ENCODE results near the gene SLC5A4. TPM values are rescaled to one million over a fixed set of nuclear protein-coding genes. Genes with fewer than 3 reads are reported as not detected.
"Not testable (repeated sequence)": the region's sequence is repeated elsewhere in the genome, so short reads cannot be mapped to it uniquely, and the experiment has no call there.

SLC5A4 gene
- total RNA-seq, 1 donor from 2014 or later: 1.6 TPM

GRCh38 chr22:32270641-32271369 is 15.7 kb upstream of the SLC5A4 start:
- Histone ChIP-seq H3K4me3 (no peak overlapping the region), H3K4me1 (no peaks in the 10 kb centered on the region), H3K27me3 (no peaks in the 10 kb centered on the region), H3K36me3 (no peaks in the 10 kb centered on the region), H3K27ac (no peak overlapping the region), H3K9me3 (no peaks in the 10 kb centered on the region)
- TF ChIP-seq CTCF (IDR thresholded peaks at IDR 0.05): no peak
- intact Hi-C loops (cut with DNase I): no loop called here
- DNase-seq (ENCODE audit: low spot score in 2 of 2): no peak

DNA sequence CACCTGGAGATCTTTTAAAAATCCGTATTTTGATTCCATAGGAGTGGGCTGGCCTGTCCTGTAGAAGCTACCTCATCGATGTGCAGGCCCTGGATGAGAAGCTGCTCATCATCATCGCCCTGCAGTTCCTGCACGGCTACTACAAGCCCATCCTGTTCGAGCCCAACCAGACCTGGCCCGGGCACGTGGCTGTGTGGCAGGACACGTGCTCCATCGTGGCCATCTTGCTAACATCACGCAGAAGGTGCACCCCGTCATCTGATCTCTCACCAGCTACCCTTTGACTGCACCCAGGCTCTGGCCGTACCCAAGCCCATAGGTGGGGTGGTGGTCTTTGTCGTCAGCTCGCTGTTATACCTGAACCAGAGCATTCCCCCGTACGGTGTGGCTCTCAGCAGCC is 14.2 kb upstream of the SLC5A4 start:
- DNase-seq (ENCODE audit: low spot score in 2 of 2): no peak
- intact Hi-C loops (cut with DNase I): loop anchor here (10.0 kb wide), 1 partner anchor 205 kb away; the partner anchor contains the start of gene FBXO7
- Histone ChIP-seq H3K4me3 (no peak overlapping the region), H3K36me3 (no peaks in the 10 kb centered on the region), H3K9me3 (no peaks in the 10 kb centered on the region), H3K4me1 (no peaks in the 10 kb centered on the region), H3K27ac (no peak overlapping the region), H3K27me3 (no peaks in the 10 kb centered on the region)
- TF ChIP-seq CTCF (IDR thresholded peaks at IDR 0.05): no peak

GRCh38 chr22:32267011-32267410 is 11.9 kb upstream of the SLC5A4 start:
- Histone ChIP-seq H3K9me3 (no peaks in the 10 kb centered on the region), H3K27me3 (no peaks in the 10 kb centered on the region), H3K4me1 (no peaks in the 10 kb centered on the region), H3K27ac (no peak overlapping the region), H3K36me3 (no peaks in the 10 kb centered on the region), H3K4me3 (no peak overlapping the region)
- intact Hi-C loops (cut with DNase I): loop anchor here (2.0 to 10.0 kb wide), 2 partner anchors 208 to 288 kb away; partner anchors contain the start of gene FBXO7
- no peak for TF ChIP-seq CTCF (IDR thresholded peaks at IDR 0.05)
- DNase-seq (ENCODE audit: low spot score in 2 of 2): no peak

- peak; percentile 47 to 78 (median 66) for TF ChIP-seq CTCF (IDR thresholded peaks at IDR 0.05)
- DNase-seq (ENCODE audit: low spot score in 2 of 2): peak in 1 of 2 donors; percentile 82
- no peaks in the 10 kb centered on the region for H3K27me3 ChIP-seq
- H3K36me3 ChIP-seq: no peaks in the 10 kb centered on the region
- peak overlapping the region in 1 of 2 donors; percentile 19 for H3K27ac ChIP-seq
- peak overlapping the region in 1 of 2 donors; percentile 33 for H3K4me3 ChIP-seq
- H3K9me3 ChIP-seq: no peaks in the 10 kb centered on the region
- intact Hi-C loops (cut with DNase I): loop anchor here (2.0 to 10.0 kb wide), 2 partner anchors 209 to 287 kb away; partner anchors contain the start of gene FBXO7
- no peaks in the 10 kb centered on the region for H3K4me1 ChIP-seq
These were observed 11.0 kb upstream of the SLC5A4 start for GRCh38 chr22:32265882-32266767.

- not testable (repeated sequence) for H3K27me3 ChIP-seq; H3K4me3 ChIP-seq; H3K4me1 ChIP-seq; H3K9me3 ChIP-seq; H3K36me3 ChIP-seq; DNase-seq (ENCODE audit: low spot score in 2 of 2); H3K27ac ChIP-seq
- intact Hi-C loops (cut with DNase I): loop anchor here (10.0 kb wide), 1 partner anchor 211 kb away; the partner anchor contains the start of gene FBXO7
These were observed 8.5 kb upstream of the SLC5A4 start for GRCh38 chr22:32263678-32264077.

- intact Hi-C loops (cut with DNase I): loop anchor here (10.0 kb wide), 1 partner anchor 213 kb away; the partner anchor contains the start of gene FBXO7
- Histone ChIP-seq H3K4me3 (no peak overlapping the region), H3K27ac (no peak overlapping the region), H3K27me3 (no peaks in the 10 kb centered on the region), H3K36me3 (no peaks in the 10 kb centered on the region), H3K9me3 (no peaks in the 10 kb centered on the region), H3K4me1 (no peaks in the 10 kb centered on the region)
- no peak for TF ChIP-seq CTCF (IDR thresholded peaks at IDR 0.05)
- no peak for DNase-seq (ENCODE audit: low spot score in 2 of 2)
These were observed 6.2 kb upstream of the SLC5A4 start for GRCh38 chr22:32261306-32261705.
